ENCODE results near the gene KRTAP10-9. TPM values are rescaled to one million over a fixed set of nuclear protein-coding genes. Genes with fewer than 3 reads are reported as not detected.
"Not testable (repeated sequence)": the region's sequence is repeated elsewhere in the genome, so short reads cannot be mapped to it uniquely, and the experiment has no call there.

The KRTAP10-9 gene
- total RNA-seq, 8 experiments from 2014 or later = 0.18 to 1.0 (median 0.46) TPM; not detected in 3

DNA sequence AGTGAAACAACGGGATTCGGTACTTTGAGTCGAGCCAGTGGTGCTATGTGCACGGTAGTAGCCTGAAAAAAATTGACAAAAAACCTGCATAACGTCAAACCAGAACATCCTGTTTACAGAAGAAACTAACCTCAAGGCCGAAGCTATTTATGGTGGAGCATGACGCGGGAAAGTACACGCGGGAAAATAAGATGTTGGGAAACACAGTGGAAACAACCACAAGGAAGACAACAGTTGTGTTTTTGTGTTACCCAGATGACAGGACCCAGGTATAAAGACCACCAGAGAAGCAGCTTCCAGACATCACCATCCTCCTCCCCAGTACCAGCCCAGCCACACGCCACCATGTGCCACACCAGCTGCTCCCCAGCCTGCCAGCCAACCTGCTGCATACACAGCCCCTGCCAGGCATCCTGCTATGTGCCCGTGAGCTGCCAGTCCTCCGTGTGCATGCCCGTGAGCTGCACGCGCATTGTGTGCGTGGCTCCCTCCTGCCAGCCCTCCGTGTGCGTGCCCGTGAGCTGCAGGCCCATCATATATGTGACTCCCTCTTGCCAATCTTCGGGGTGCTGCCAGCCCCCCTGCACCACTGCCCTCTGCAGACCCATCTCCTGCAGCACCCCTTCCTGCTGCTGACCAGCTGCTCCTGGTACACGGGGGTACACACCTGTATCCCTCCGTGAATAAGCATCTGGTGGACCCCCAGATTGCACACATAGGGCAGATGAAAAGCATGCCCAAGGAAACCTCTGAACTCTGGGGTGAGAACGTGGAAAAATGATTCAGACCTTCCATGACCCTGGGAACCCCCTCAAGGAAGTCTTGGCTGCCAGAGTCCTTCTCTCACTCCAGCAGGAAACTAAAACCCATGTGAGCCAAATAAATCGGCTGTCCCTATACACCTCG, 31.0 kb downstream of the KRTAP10-9 start, which contains the start of gene KRTAP12-3:
TSS of gene KRTAP12-3 (plus strand) at position 298 of the 906 bp plus-strand sequence. CDS start at position 346, 48 bp downstream.
- ATAC-seq (replicated peaks in 6 of 8) = no peak
- Histone ChIP-seq H3K4me1 (replicated peaks in 1 of 2) (no peaks in the 10 kb centered on the region), H3K4me3 (no peak within 1 kb of the TSS), H3K27ac (no peak within 1 kb of the TSS)
- WGBS, 10 experiments = 20 to 98% (median 82%) methylated on average over 4 to 15 of the region's 26 CpGs
- in situ Hi-C loops (cut with MboI; ENCODE audit: low pct_unique_long_range_greater_than_20kb in 2 of 9, low sequenced_read_pairs in 9 of 9, unreplicated experiment in 9 of 9) = no loop called here

GRCh38 chr21:44658541-44658910, 31.6 kb downstream of the KRTAP10-9 start:
- no peaks in the 10 kb centered on the region for H3K4me1 ChIP-seq (replicated peaks in 1 of 2)
- 60 to 100% (median 83%) methylated on average over 1 of the region's 5 CpGs; no CpG with 5 or more reads in 7 of the 10 experiments for WGBS, 10 experiments
- H3K27ac ChIP-seq = no peak overlapping the region
- in situ Hi-C loops (cut with MboI; ENCODE audit: low pct_unique_long_range_greater_than_20kb in 2 of 9, low sequenced_read_pairs in 9 of 9, unreplicated experiment in 9 of 9) = no loop called here
- H3K4me3 ChIP-seq = no peak overlapping the region
- ATAC-seq (replicated peaks in 6 of 8) = no peak

GRCh38 chr21:44658913-44659595, 32.2 kb downstream of the KRTAP10-9 start:
- peak in 2 of 8 experiments; percentile 60 to 97 for ATAC-seq (replicated peaks in 6 of 8)
- no peak overlapping the region for H3K4me3 ChIP-seq
- H3K27ac ChIP-seq = no peak overlapping the region
- 25 to 100% (median 67%) methylated on average over 1 to 10 of the region's 11 CpGs; no CpG with 5 or more reads in 1 of the 10 experiments for WGBS, 10 experiments
- in situ Hi-C loops (cut with MboI; ENCODE audit: low pct_unique_long_range_greater_than_20kb in 2 of 9, low sequenced_read_pairs in 9 of 9, unreplicated experiment in 9 of 9) = no loop called here
- no peaks in the 10 kb centered on the region for H3K4me1 ChIP-seq (replicated peaks in 1 of 2)

GRCh38 chr21:44661567-44661966, 34.7 kb downstream of the KRTAP10-9 start:
- H3K27ac ChIP-seq; H3K4me3 ChIP-seq; H3K4me1 ChIP-seq (replicated peaks in 1 of 2); in situ Hi-C loops (cut with MboI; ENCODE audit: low pct_unique_long_range_greater_than_20kb in 2 of 9, low sequenced_read_pairs in 9 of 9, unreplicated experiment in 9 of 9); ATAC-seq (replicated peaks in 6 of 8): not testable (repeated sequence)
- 0 to 100% (median 73%) methylated on average over 1 to 5 of the region's 7 CpGs for WGBS, 10 experiments

- H3K4me1 ChIP-seq (replicated peaks in 1 of 2) = no peaks in the 10 kb centered on the region
- 0 to 100% (median 82%) methylated on average over 1 to 4 of the region's 5 CpGs; no CpG with 5 or more reads in 2 of the 10 experiments for WGBS, 10 experiments
- in situ Hi-C loops (cut with MboI; ENCODE audit: low pct_unique_long_range_greater_than_20kb in 2 of 9, low sequenced_read_pairs in 9 of 9, unreplicated experiment in 9 of 9) = no loop called here
These were observed 37.8 kb downstream of the KRTAP10-9 start for GRCh38 chr21:44664691-44665090.

GRCh38 chr21:44666401-44667320, 39.8 kb downstream of the KRTAP10-9 start, which contains the start of gene KRTAP12-2:
Gene KRTAP12-2, minus strand, starts transcription at chr21:44666927. Its CDS starts 41 bp downstream, at chr21:44666886.
- 0 to 83% (median 70%) methylated on average over 1 to 6 of the region's 19 CpGs; no CpG with 5 or more reads in 2 of the 10 experiments for WGBS, 10 experiments
- no peak within 1 kb of the TSS for H3K27ac ChIP-seq

More at GRCh38 chr21:44664691-44665090, 37.8 kb downstream of the KRTAP10-9 start:
- no peak for ATAC-seq (replicated peaks in 6 of 8)
- H3K27ac ChIP-seq = no peak overlapping the region
- H3K4me3 ChIP-seq = no peak overlapping the region

GRCh38 chr21:44667612-44668011, 40.7 kb downstream of the KRTAP10-9 start:
- WGBS, 10 experiments = 0 to 78% (median 22%) methylated on average over 1 of the region's 1 CpG; no CpG with 5 or more reads in 3 of the 10 experiments
- Histone ChIP-seq H3K27ac (no peak overlapping the region), H3K4me3 (no peak overlapping the region), H3K4me1 (replicated peaks in 1 of 2) (no peaks in the 10 kb centered on the region)
- in situ Hi-C loops (cut with MboI; ENCODE audit: low pct_unique_long_range_greater_than_20kb in 2 of 9, low sequenced_read_pairs in 9 of 9, unreplicated experiment in 9 of 9) = no loop called here
- ATAC-seq (replicated peaks in 6 of 8) = no peak

More at GRCh38 chr21:44666401-44667320, 39.8 kb downstream of the KRTAP10-9 start, which contains the start of gene KRTAP12-2:
- no peak for ATAC-seq (replicated peaks in 6 of 8)
- in situ Hi-C loops (cut with MboI; ENCODE audit: low pct_unique_long_range_greater_than_20kb in 2 of 9, low sequenced_read_pairs in 9 of 9, unreplicated experiment in 9 of 9) = no loop called here
- Histone ChIP-seq H3K4me1 (replicated peaks in 1 of 2) (no peaks in the 10 kb centered on the region), H3K4me3 (no peak within 1 kb of the TSS)

GRCh38 chr21:44670642-44671432, 43.9 kb downstream of the KRTAP10-9 start:
- Histone ChIP-seq H3K27ac (no peak overlapping the region), H3K4me3 (no peak overlapping the region), H3K4me1 (replicated peaks in 1 of 2) (no peaks in the 10 kb centered on the region)
- in situ Hi-C loops (cut with MboI; ENCODE audit: low pct_unique_long_range_greater_than_20kb in 2 of 9, low sequenced_read_pairs in 9 of 9, unreplicated experiment in 9 of 9) = no loop called here
- ATAC-seq (replicated peaks in 6 of 8) = no peak
- 0 to 80% (median 57%) methylated on average over 1 to 3 of the region's 3 CpGs; no CpG with 5 or more reads in 5 of the 10 experiments for WGBS, 10 experiments

DNA sequence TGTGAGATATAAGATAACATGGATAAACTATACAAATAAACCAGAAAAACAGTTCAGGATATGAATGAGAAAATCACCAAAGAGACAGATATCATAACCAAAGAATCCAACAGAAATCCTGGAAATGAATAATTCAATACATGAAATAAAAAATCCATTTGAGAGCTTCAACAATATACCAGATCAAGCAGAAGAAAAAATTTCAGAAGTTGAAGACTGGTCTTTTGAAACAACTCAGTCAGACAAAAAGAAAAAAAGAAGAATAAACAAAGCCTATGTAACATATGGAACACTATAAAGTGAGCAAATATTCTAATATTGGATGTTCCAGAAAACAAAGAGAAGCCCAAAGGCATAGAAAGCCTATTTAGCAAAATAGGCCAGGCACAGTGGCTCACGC, 45.0 kb downstream of the KRTAP10-9 start:
- 60 to 100% (median 82%) methylated on average over 1 of the region's 1 CpG; no CpG with 5 or more reads in 4 of the 10 experiments for WGBS, 10 experiments

GRCh38 chr21:44677881-44678280, 51.0 kb downstream of the KRTAP10-9 start:
- WGBS, 10 experiments = 62 to 95% (median 80%) methylated on average over 1 to 10 of the region's 13 CpGs; no CpG with 5 or more reads in 3 of the 10 experiments
- Histone ChIP-seq H3K4me1 (replicated peaks in 1 of 2) (no peaks in the 10 kb centered on the region), H3K4me3 (no peak overlapping the region), H3K27ac (no peak overlapping the region)
- ATAC-seq (replicated peaks in 6 of 8) = no peak
- in situ Hi-C loops (cut with MboI; ENCODE audit: low pct_unique_long_range_greater_than_20kb in 2 of 9, low sequenced_read_pairs in 9 of 9, unreplicated experiment in 9 of 9) = no loop called here

More for the DNA sequence above, 45.0 kb downstream of the KRTAP10-9 start:
- Histone ChIP-seq H3K4me1 (replicated peaks in 1 of 2) (no peaks in the 10 kb centered on the region), H3K4me3 (no peak overlapping the region), H3K27ac (no peak overlapping the region)
- no peak for ATAC-seq (replicated peaks in 6 of 8)
- in situ Hi-C loops (cut with MboI; ENCODE audit: low pct_unique_long_range_greater_than_20kb in 2 of 9, low sequenced_read_pairs in 9 of 9, unreplicated experiment in 9 of 9) = no loop called here

Measured in motor neuron (in vitro differentiated cells).